NCI-H146 (cell line): ENCODE results near the gene PDHB.
"Not testable (repeated sequence)": the region's sequence is repeated elsewhere in the genome, so short reads cannot be mapped to it uniquely, and the experiment has no call there.

Experiments used
- DNase-seq: peaks from one replicate; lab custom pipeline; 2025; lab: John Stamatoyannopoulos, UW

PDHB gene

GRCh38 chr3:58437276-58437675 lies 3.6 kb upstream of the PDHB start:
- DNase-seq: not testable (repeated sequence)

- no peak for DNase-seq
Observed at GRCh38 chr3:58434990-58435389, 1.4 kb upstream of the PDHB start.

GRCh38 chr3:58434511-58434910 lies 879 bp upstream of the PDHB start:
- no peak for DNase-seq

- no peak for DNase-seq
Observed at GRCh38 chr3:58434168-58434504, 504 bp upstream of the PDHB start.

- DNase-seq: no peak
Observed at GRCh38 chr3:58432905-58433304, 727 bp downstream of the PDHB start.

GRCh38 chr3:58429657-58430056 lies 4.0 kb downstream of the PDHB start:
- no peak for DNase-seq

- DNase-seq: no peak
Observed at GRCh38 chr3:58427661-58428361, 5.8 kb downstream of the PDHB start.

- DNase-seq: no peak
Observed at GRCh38 chr3:58425782-58426181, 7.8 kb downstream of the PDHB start.

GRCh38 chr3:58424613-58425012 lies 9.0 kb downstream of the PDHB start:
- DNase-seq: no peak

GRCh38 chr3:58422756-58423325 lies 10.8 kb downstream of the PDHB start:
- no peak for DNase-seq

- DNase-seq: no peak
Observed at GRCh38 chr3:58421004-58421403, 12.6 kb downstream of the PDHB start.

- DNase-seq: no peak
Observed at GRCh38 chr3:58419780-58420507, 13.7 kb downstream of the PDHB start.

- DNase-seq: no peak
Observed at GRCh38 chr3:58418227-58418626, 15.4 kb downstream of the PDHB start.

- no peak for DNase-seq
Observed at GRCh38 chr3:58417075-58417474, 16.6 kb downstream of the PDHB start.

GRCh38 chr3:58416191-58416590 lies 17.4 kb downstream of the PDHB start:
- no peak for DNase-seq

GRCh38 chr3:58414538-58415197 lies 19.0 kb downstream of the PDHB start:
- DNase-seq: peak; percentile 44

- DNase-seq: no peak
Observed at GRCh38 chr3:58411851-58412830, 21.5 kb downstream of the PDHB start.

GRCh38 chr3:58411036-58411435 lies 22.6 kb downstream of the PDHB start:
- DNase-seq: no peak

- no peak for DNase-seq
Observed at GRCh38 chr3:58409663-58410062, 24.0 kb downstream of the PDHB start.

GRCh38 chr3:58408906-58409305 lies 24.7 kb downstream of the PDHB start:
- DNase-seq: no peak

GRCh38 chr3:58404396-58404795 lies 29.2 kb downstream of the PDHB start:
- DNase-seq: no peak
